HL-60 (cell line): ENCODE data around the gene PTK7.

Experiments
- POLR2AphosphoS5 ChIP-seq: IDR thresholded peaks from 2 replicates; pipeline ENCODE4 v1.6.1; 2012; ENCODE audit warnings: low read depth
- TF ChIP-seq, protein P1 (sequence below): IDR thresholded peaks from one replicate; pipeline ENCODE4 v1.5.1; 2011; ENCODE audit warnings: low read length, control low read depth, inconsistent platforms; ENCODE audit not compliant: insufficient read depth

DNA sequence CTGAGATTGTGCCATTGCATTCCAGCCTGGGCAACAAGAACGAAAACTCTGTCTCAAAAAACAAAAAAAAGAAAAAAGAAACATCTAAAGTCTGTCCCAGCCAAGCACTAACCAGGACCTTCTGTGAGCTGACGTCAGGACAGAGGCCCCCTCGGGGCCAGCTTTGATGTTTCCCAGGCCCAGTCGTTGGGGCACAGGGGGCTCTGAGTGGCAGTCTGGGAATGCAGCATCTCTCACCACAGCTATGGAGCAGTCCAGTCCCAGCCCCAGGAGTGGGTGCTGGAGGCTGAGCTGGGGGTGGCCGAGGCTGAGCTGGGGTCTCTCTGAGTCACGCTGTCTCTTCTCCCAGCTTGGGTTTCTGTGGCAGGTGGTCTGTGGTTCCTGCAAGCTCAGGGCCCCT lies 49.0 kb downstream of the PTK7 start:
- no peak for TF ChIP-seq POLR2AphosphoS5
- TF ChIP-seq, protein P1, sequence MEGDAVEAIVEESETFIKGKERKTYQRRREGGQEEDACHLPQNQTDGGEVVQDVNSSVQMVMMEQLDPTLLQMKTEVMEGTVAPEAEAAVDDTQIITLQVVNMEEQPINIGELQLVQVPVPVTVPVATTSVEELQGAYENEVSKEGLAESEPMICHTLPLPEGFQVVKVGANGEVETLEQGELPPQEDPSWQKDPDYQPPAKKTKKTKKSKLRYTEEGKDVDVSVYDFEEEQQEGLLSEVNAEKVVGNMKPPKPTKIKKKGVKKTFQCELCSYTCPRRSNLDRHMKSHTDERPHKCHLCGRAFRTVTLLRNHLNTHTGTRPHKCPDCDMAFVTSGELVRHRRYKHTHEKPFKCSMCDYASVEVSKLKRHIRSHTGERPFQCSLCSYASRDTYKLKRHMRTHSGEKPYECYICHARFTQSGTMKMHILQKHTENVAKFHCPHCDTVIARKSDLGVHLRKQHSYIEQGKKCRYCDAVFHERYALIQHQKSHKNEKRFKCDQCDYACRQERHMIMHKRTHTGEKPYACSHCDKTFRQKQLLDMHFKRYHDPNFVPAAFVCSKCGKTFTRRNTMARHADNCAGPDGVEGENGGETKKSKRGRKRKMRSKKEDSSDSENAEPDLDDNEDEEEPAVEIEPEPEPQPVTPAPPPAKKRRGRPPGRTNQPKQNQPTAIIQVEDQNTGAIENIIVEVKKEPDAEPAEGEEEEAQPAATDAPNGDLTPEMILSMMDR: no peak
